ENCODE measurements around the gene LMX1B.
A peak's percentile ranks its signal among the peaks of the same experiment; 100 is the strongest.
"Not testable (repeated sequence)": the region's sequence is repeated elsewhere in the genome, so short reads cannot be mapped to it uniquely, and the experiment has no call there.

LMX1B gene

GRCh38 chr9:126720661-126721563, 107.2 kb downstream of the LMX1B start:
- DNase-seq, result no peak

GRCh38 chr9:126721564-126721981, 107.8 kb downstream of the LMX1B start:
- DNase-seq, result no peak

GRCh38 chr9:126722252-126722921, 108.7 kb downstream of the LMX1B start:
- peak; percentile 84 for DNase-seq

GRCh38 chr9:126722922-126723806, 109.4 kb downstream of the LMX1B start:
- no peak for DNase-seq

- no peak for DNase-seq
Observed at GRCh38 chr9:126723807-126724172, 110.1 kb downstream of the LMX1B start.

- DNase-seq, result no peak
Observed at GRCh38 chr9:126724226-126724625, 110.5 kb downstream of the LMX1B start.

GRCh38 chr9:126725485-126725884, 111.8 kb downstream of the LMX1B start:
- not testable (repeated sequence) for DNase-seq

- not testable (repeated sequence) for DNase-seq
Observed at GRCh38 chr9:126728210-126728609, 114.5 kb downstream of the LMX1B start.

- not testable (repeated sequence) for DNase-seq
Observed at GRCh38 chr9:126730592-126730991, 116.9 kb downstream of the LMX1B start.

- no peak for DNase-seq
Observed at GRCh38 chr9:126733005-126733404, 119.3 kb downstream of the LMX1B start.

- DNase-seq, result no peak
Observed at GRCh38 chr9:126734877-126735276, 121.1 kb downstream of the LMX1B start.

GRCh38 chr9:126735482-126735881, 121.8 kb downstream of the LMX1B start:
- DNase-seq, result no peak

- DNase-seq, result no peak
Observed at GRCh38 chr9:126738553-126738952, 124.8 kb downstream of the LMX1B start.

- no peak for DNase-seq
Observed at GRCh38 chr9:126743041-126743440, 129.3 kb downstream of the LMX1B start.

- DNase-seq, result no peak
Observed at GRCh38 chr9:126745574-126746411, 132.1 kb downstream of the LMX1B start.

All from left hindlimb (tissue), 1 donor.